ENCODE measurements around the gene PAPPA.

PAPPA gene

GRCh38 chr9:116322521-116322920 is 168.9 kb downstream of the PAPPA start:
- TF ChIP-seq CTCF (IDR thresholded peaks at IDR 0.05; ENCODE audit: low read depth, low read length) (no peak), MAX (IDR thresholded peaks at IDR 0.05; ENCODE audit: low read depth, low read length) (no peak), MYC (IDR thresholded peaks at IDR 0.05; ENCODE audit: low read depth, low read length) (no peak), POLR2A (IDR thresholded peaks at IDR 0.05; ENCODE audit: extremely low read depth, insufficient read length) (no peak)
- no peak overlapping the region for H3K4me3 ChIP-seq (ENCODE audit: low read depth, low read length)
- no peak for DNase-seq (ENCODE audit: low read depth)

- H3K4me3 ChIP-seq (ENCODE audit: low read depth, low read length): no peak overlapping the region
- TF ChIP-seq CTCF (IDR thresholded peaks at IDR 0.05; ENCODE audit: low read depth, low read length): no peak
- DNase-seq (ENCODE audit: low read depth): no peak
Observed at GRCh38 chr9:116323012-116323411, 169.4 kb downstream of the PAPPA start.

GRCh38 chr9:116323571-116323970 is 170.0 kb downstream of the PAPPA start:
- TF ChIP-seq MYC (IDR thresholded peaks at IDR 0.05; ENCODE audit: low read depth, low read length) (no peak), POLR2A (IDR thresholded peaks at IDR 0.05; ENCODE audit: extremely low read depth, insufficient read length) (no peak), CTCF (IDR thresholded peaks at IDR 0.05; ENCODE audit: low read depth, low read length) (no peak), MAX (IDR thresholded peaks at IDR 0.05; ENCODE audit: low read depth, low read length) (no peak)
- H3K4me3 ChIP-seq (ENCODE audit: low read depth, low read length): no peak overlapping the region
- no peak for DNase-seq (ENCODE audit: low read depth)

- no peak overlapping the region for H3K4me3 ChIP-seq (ENCODE audit: low read depth, low read length)
- DNase-seq (ENCODE audit: low read depth): no peak
- TF ChIP-seq POLR2A (IDR thresholded peaks at IDR 0.05; ENCODE audit: extremely low read depth, insufficient read length): no peak
- no peak for TF ChIP-seq MYC (IDR thresholded peaks at IDR 0.05; ENCODE audit: low read depth, low read length)
- no peak for TF ChIP-seq CTCF (IDR thresholded peaks at IDR 0.05; ENCODE audit: low read depth, low read length)
- TF ChIP-seq MAX (IDR thresholded peaks at IDR 0.05; ENCODE audit: low read depth, low read length): no peak
Observed at GRCh38 chr9:116325924-116326323, 172.3 kb downstream of the PAPPA start.

GRCh38 chr9:116327701-116328405 is 174.3 kb downstream of the PAPPA start:
- no peak for DNase-seq (ENCODE audit: low read depth)
- TF ChIP-seq MAX (IDR thresholded peaks at IDR 0.05; ENCODE audit: low read depth, low read length) (no peak), CTCF (IDR thresholded peaks at IDR 0.05; ENCODE audit: low read depth, low read length) (no peak), MYC (IDR thresholded peaks at IDR 0.05; ENCODE audit: low read depth, low read length) (no peak), POLR2A (IDR thresholded peaks at IDR 0.05; ENCODE audit: extremely low read depth, insufficient read length) (no peak)
- H3K4me3 ChIP-seq (ENCODE audit: low read depth, low read length): no peak overlapping the region

GRCh38 chr9:116329470-116329869 is 175.9 kb downstream of the PAPPA start:
- TF ChIP-seq MAX (IDR thresholded peaks at IDR 0.05; ENCODE audit: low read depth, low read length) (no peak), CTCF (IDR thresholded peaks at IDR 0.05; ENCODE audit: low read depth, low read length) (no peak), POLR2A (IDR thresholded peaks at IDR 0.05; ENCODE audit: extremely low read depth, insufficient read length) (no peak), MYC (IDR thresholded peaks at IDR 0.05; ENCODE audit: low read depth, low read length) (no peak)
- H3K4me3 ChIP-seq (ENCODE audit: low read depth, low read length): no peak overlapping the region
- no peak for DNase-seq (ENCODE audit: low read depth)
